ENCODE results near the gene HEPH.
"Not testable (repeated sequence)": the region's sequence is repeated elsewhere in the genome, so short reads cannot be mapped to it uniquely, and the experiment has no call there.

The HEPH gene

DNA sequence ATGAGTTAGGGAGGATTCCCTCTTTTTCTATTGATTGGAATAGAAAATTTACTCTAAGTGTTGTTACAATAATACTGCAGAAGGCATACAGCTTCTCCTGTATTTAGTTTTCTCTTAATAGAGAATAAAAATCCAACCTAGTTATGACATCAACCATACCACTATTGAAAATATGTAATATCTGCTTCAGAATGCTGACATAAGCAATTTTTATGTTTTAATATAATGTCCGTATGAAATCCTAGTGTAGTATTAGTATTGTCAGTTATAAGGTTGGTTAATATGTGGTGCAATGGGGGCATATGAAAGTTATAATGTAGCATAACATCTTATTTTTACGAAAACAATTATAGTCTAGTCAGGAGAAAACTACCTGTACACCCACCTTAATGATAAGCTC lies 68.2 kb downstream of the HEPH start:
- Histone ChIP-seq H3F3A (ENCODE audit: insufficient read depth, low read length) (no peaks in the 10 kb centered on the region), H4K20me1 (ENCODE audit: insufficient read depth, low read length) (no peaks in the 10 kb centered on the region), H3K27ac (ENCODE audit: low read length) (no peak overlapping the region), H3K9me2 (replicated peaks; ENCODE audit: insufficient read depth, low read length) (no peaks in the 10 kb centered on the region), H2AFZ (ENCODE audit: low read length) (no peak overlapping the region), H3K4me1 (ENCODE audit: low read length) (no peaks in the 10 kb centered on the region), H3K9me3 (replicated peaks; ENCODE audit: insufficient read depth, low read length) (no peaks in the 10 kb centered on the region), H3K9ac (ENCODE audit: low read length) (no peak overlapping the region), H3K4me3 (ENCODE audit: low read length) (no peak overlapping the region), H3K36me3 (replicated peaks; ENCODE audit: insufficient read depth, low read length) (no peaks in the 10 kb centered on the region), H3K27me3 (replicated peaks; ENCODE audit: insufficient read depth, low read length) (no peaks in the 10 kb centered on the region), H3K4me2 (ENCODE audit: low read depth, low read length) (no peak overlapping the region), H3K79me2 (ENCODE audit: low read length) (no peaks in the 10 kb centered on the region)
- no peak for DNase-seq
- TF ChIP-seq EZH2 (optimal IDR thresholded peaks at IDR 0.05; ENCODE audit: low read depth, low read length), result no peak
- no peak for TF ChIP-seq EZH2phosphoT487 (IDR thresholded peaks at IDR 0.05; ENCODE audit: low read length)
- TF ChIP-seq, protein P1, sequence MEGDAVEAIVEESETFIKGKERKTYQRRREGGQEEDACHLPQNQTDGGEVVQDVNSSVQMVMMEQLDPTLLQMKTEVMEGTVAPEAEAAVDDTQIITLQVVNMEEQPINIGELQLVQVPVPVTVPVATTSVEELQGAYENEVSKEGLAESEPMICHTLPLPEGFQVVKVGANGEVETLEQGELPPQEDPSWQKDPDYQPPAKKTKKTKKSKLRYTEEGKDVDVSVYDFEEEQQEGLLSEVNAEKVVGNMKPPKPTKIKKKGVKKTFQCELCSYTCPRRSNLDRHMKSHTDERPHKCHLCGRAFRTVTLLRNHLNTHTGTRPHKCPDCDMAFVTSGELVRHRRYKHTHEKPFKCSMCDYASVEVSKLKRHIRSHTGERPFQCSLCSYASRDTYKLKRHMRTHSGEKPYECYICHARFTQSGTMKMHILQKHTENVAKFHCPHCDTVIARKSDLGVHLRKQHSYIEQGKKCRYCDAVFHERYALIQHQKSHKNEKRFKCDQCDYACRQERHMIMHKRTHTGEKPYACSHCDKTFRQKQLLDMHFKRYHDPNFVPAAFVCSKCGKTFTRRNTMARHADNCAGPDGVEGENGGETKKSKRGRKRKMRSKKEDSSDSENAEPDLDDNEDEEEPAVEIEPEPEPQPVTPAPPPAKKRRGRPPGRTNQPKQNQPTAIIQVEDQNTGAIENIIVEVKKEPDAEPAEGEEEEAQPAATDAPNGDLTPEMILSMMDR (IDR thresholded peaks at IDR 0.05; ENCODE audit: low read length), result no peak

DNA sequence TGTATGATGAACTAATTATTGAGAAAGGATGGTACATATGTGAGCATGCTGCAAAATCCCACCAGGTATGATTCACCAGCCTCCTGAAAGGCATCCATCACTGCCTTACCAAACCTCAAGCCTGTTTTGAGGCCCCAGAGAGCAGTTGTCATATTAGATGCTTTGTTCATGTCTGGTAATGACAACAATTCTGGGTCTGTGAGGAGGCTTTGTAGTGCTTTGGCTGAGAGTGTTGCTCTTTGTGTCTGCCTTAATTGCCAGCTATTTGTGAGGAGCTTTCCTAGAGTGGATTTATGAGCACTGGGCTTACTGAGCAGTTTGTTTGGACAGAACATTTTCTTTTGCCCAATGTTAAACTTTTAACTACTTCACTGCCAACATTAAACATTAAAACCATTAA lies 69.2 kb downstream of the HEPH start:
- H3K79me2 ChIP-seq (ENCODE audit: low read length), result no peaks in the 10 kb centered on the region
- no peak overlapping the region for H3K4me2 ChIP-seq (ENCODE audit: low read depth, low read length)
- no peak overlapping the region for H3K4me3 ChIP-seq (ENCODE audit: low read length)
- H4K20me1 ChIP-seq (ENCODE audit: insufficient read depth, low read length), result no peaks in the 10 kb centered on the region
- no peaks in the 10 kb centered on the region for H3F3A ChIP-seq (ENCODE audit: insufficient read depth, low read length)
- H3K27me3 ChIP-seq (replicated peaks; ENCODE audit: insufficient read depth, low read length), result no peaks in the 10 kb centered on the region
- no peak overlapping the region for H3K27ac ChIP-seq (ENCODE audit: low read length)
- H3K9me2 ChIP-seq (replicated peaks; ENCODE audit: insufficient read depth, low read length), result no peaks in the 10 kb centered on the region
- H3K9ac ChIP-seq (ENCODE audit: low read length), result no peak overlapping the region
- H2AFZ ChIP-seq (ENCODE audit: low read length), result no peak overlapping the region
- no peaks in the 10 kb centered on the region for H3K4me1 ChIP-seq (ENCODE audit: low read length)
- no peaks in the 10 kb centered on the region for H3K9me3 ChIP-seq (replicated peaks; ENCODE audit: insufficient read depth, low read length)
- no peak for DNase-seq
- TF ChIP-seq EZH2phosphoT487 (IDR thresholded peaks at IDR 0.05; ENCODE audit: low read length) (no peak), EZH2 (optimal IDR thresholded peaks at IDR 0.05; ENCODE audit: low read depth, low read length) (no peak)
- TF ChIP-seq, protein P1 (IDR thresholded peaks at IDR 0.05; ENCODE audit: low read length), result no peak
- H3K36me3 ChIP-seq (replicated peaks; ENCODE audit: insufficient read depth, low read length), result no peaks in the 10 kb centered on the region

DNA sequence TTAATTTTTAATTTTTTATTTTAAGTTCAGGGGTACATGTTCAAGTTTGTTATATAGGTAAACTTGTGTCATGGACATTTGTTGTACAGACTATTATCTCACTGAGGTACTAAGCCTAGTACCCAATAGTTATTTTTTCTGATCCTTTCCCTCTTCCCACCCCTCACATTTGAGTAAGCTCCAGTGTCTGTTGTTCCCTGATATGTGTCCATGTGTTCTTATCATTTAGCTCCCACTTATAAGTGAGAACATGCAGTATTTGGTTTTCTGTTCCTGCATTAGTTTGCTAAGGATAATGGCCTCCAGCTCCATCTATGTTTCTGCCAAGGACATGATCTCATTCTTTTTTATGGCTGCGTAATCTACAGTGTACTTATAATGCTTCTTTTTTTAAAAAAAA lies 69.9 kb downstream of the HEPH start:
- H3F3A ChIP-seq (ENCODE audit: insufficient read depth, low read length); H3K4me1 ChIP-seq (ENCODE audit: low read length); H2AFZ ChIP-seq (ENCODE audit: low read length); H3K9me2 ChIP-seq (replicated peaks; ENCODE audit: insufficient read depth, low read length); H3K36me3 ChIP-seq (replicated peaks; ENCODE audit: insufficient read depth, low read length); H3K4me2 ChIP-seq (ENCODE audit: low read depth, low read length); H3K9me3 ChIP-seq (replicated peaks; ENCODE audit: insufficient read depth, low read length); H4K20me1 ChIP-seq (ENCODE audit: insufficient read depth, low read length); H3K9ac ChIP-seq (ENCODE audit: low read length); H3K27me3 ChIP-seq (replicated peaks; ENCODE audit: insufficient read depth, low read length); H3K4me3 ChIP-seq (ENCODE audit: low read length); H3K27ac ChIP-seq (ENCODE audit: low read length); DNase-seq; H3K79me2 ChIP-seq (ENCODE audit: low read length): not testable (repeated sequence)

DNA sequence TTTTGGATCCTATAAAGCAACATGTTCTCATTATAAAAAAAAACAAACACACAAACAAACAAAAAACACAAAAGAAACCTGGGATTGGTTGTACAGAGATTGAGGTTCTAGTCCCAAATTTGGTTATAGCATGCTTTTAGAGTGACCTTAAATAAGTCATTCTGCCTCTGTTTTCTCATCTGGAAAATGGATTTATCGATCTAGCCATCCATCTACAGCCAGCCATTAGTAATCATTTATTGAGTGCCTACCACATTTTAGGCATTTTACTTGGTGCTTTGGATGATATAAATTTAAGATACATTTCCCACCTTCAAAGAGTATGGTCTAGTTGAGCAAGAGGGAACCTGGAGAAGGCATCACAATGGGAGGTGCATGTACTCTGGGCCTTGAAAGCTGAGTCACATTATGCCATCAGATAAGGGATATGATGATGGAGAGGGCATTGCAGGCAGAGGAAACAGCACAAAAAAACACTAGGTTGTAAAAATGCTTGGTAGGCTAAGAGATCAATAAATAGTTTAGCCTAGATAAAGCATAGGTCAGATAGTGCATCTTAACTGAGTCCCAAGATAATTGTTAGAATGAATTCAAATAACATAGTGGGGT lies 91.4 kb downstream of the HEPH start:
- Histone ChIP-seq H3K4me3 (ENCODE audit: low read length) (no peak overlapping the region), H3K4me1 (ENCODE audit: low read length) (no peaks in the 10 kb centered on the region), H3K9me2 (replicated peaks; ENCODE audit: insufficient read depth, low read length) (no peaks in the 10 kb centered on the region), H2AFZ (ENCODE audit: low read length) (no peak overlapping the region), H3K27ac (ENCODE audit: low read length) (no peak overlapping the region), H4K20me1 (ENCODE audit: insufficient read depth, low read length) (no peaks in the 10 kb centered on the region), H3K4me2 (ENCODE audit: low read depth, low read length) (no peak overlapping the region), H3F3A (ENCODE audit: insufficient read depth, low read length) (no peaks in the 10 kb centered on the region), H3K79me2 (ENCODE audit: low read length) (no peaks in the 10 kb centered on the region), H3K9ac (ENCODE audit: low read length) (no peak overlapping the region), H3K9me3 (replicated peaks; ENCODE audit: insufficient read depth, low read length) (no peaks in the 10 kb centered on the region), H3K27me3 (replicated peaks; ENCODE audit: insufficient read depth, low read length) (no peaks in the 10 kb centered on the region), H3K36me3 (replicated peaks; ENCODE audit: insufficient read depth, low read length) (no peaks in the 10 kb centered on the region)
- DNase-seq, result no peak
- no peak for TF ChIP-seq EZH2phosphoT487 (IDR thresholded peaks at IDR 0.05; ENCODE audit: low read length)
- TF ChIP-seq, protein P1 (IDR thresholded peaks at IDR 0.05; ENCODE audit: low read length), result no peak
- TF ChIP-seq EZH2 (optimal IDR thresholded peaks at IDR 0.05; ENCODE audit: low read depth, low read length), result no peak
